Measurements from ENCODE around the gene CFAP46.

GRCh38 chr10:132802694-132803320 is 139.6 kb downstream of the CFAP46 start:
- TF ChIP-seq CTCF (IDR thresholded peaks at IDR 0.05) (no peak), POLR2A (IDR thresholded peaks at IDR 0.05) (no peak)

Data from esophagus squamous epithelium (tissue), 4 donors.